Measurements from ENCODE around the gene SYN1. TPM values are rescaled to one million over a fixed set of nuclear protein-coding genes. Genes with fewer than 3 reads are reported as not detected.

SYN1 gene
- total RNA-seq, 1 donor from 2014 or later: 4.5 TPM

GRCh38 chrX:47586043-47586787 is 33.4 kb downstream of the SYN1 start:
- Mint-ChIP-seq H3K27me3 (ENCODE audit: low read depth) (no peaks in the 10 kb centered on the region), H3K27ac (ENCODE audit: unreplicated experiment) (no peak overlapping the region), H3K36me3 (ENCODE audit: low read depth) (peaks cover 4% of the 10 kb centered on the region), H3K4me3 (no peak overlapping the region), H3K4me1 (peaks cover 13% of the 10 kb centered on the region), H3K9me3 (peaks cover 2% of the 10 kb centered on the region)
- no peak for TF ChIP-seq CTCF (conservative IDR thresholded peaks at IDR 0.05)
- no peak for DNase-seq (ENCODE audit: low read depth, low spot score)

- Mint-ChIP-seq H3K4me1 (peaks cover 13% of the 10 kb centered on the region), H3K4me3 (no peak overlapping the region), H3K36me3 (ENCODE audit: low read depth) (peaks cover 4% of the 10 kb centered on the region), H3K9me3 (peaks cover 2% of the 10 kb centered on the region), H3K27ac (ENCODE audit: unreplicated experiment) (no peak overlapping the region), H3K27me3 (ENCODE audit: low read depth) (no peaks in the 10 kb centered on the region)
- no peak for TF ChIP-seq CTCF (conservative IDR thresholded peaks at IDR 0.05)
- no peak for DNase-seq (ENCODE audit: low read depth, low spot score)
Measured at GRCh38 chrX:47585273-47585672, 34.4 kb downstream of the SYN1 start.

GRCh38 chrX:47584714-47585113 is 34.9 kb downstream of the SYN1 start:
- Mint-ChIP-seq H3K36me3 (ENCODE audit: low read depth) (peaks cover 4% of the 10 kb centered on the region), H3K27ac (ENCODE audit: unreplicated experiment) (no peak overlapping the region), H3K4me3 (no peak overlapping the region), H3K9me3 (peaks cover 2% of the 10 kb centered on the region), H3K27me3 (ENCODE audit: low read depth) (no peaks in the 10 kb centered on the region), H3K4me1 (peaks cover 13% of the 10 kb centered on the region)
- no peak for TF ChIP-seq CTCF (conservative IDR thresholded peaks at IDR 0.05)
- no peak for DNase-seq (ENCODE audit: low read depth, low spot score)

DNA sequence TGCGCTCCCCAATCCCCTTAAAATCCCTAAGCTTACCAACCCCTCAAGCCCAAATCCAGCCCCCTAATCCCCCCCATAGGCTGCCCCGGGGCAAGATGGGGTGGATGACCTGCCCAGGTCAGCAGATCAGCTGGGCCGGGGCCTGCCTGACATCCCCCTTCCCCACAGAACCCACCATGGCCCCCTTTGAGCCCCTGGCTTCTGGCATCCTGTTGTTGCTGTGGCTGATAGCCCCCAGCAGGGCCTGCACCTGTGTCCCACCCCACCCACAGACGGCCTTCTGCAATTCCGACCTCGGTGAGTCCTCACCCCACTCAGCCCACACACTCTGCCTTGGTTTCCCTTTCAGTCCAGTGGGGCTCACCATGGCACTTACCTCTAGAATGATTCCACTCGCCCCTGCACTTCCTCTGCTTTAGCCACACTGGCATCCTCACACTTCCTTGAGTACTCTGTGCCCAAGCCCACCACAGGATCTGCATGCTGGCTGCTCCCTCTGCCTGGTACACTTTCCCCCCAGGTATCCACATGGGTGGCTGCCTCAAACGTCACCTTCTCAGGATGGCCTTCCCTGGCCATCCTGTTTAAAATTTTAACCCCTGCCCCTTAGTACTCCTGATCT is 36.3 kb downstream of the SYN1 start:
- TF ChIP-seq CTCF (conservative IDR thresholded peaks at IDR 0.05): no peak
- Mint-ChIP-seq H3K36me3 (ENCODE audit: low read depth) (peaks cover 4% of the 10 kb centered on the region), H3K4me1 (peaks cover 13% of the 10 kb centered on the region), H3K4me3 (peak overlapping the region; percentile 52), H3K9me3 (no peaks in the 10 kb centered on the region), H3K27me3 (ENCODE audit: low read depth) (no peaks in the 10 kb centered on the region), H3K27ac (ENCODE audit: unreplicated experiment) (peak overlapping the region; percentile 59)
- DNase-seq (ENCODE audit: low read depth, low spot score): no peak

DNA sequence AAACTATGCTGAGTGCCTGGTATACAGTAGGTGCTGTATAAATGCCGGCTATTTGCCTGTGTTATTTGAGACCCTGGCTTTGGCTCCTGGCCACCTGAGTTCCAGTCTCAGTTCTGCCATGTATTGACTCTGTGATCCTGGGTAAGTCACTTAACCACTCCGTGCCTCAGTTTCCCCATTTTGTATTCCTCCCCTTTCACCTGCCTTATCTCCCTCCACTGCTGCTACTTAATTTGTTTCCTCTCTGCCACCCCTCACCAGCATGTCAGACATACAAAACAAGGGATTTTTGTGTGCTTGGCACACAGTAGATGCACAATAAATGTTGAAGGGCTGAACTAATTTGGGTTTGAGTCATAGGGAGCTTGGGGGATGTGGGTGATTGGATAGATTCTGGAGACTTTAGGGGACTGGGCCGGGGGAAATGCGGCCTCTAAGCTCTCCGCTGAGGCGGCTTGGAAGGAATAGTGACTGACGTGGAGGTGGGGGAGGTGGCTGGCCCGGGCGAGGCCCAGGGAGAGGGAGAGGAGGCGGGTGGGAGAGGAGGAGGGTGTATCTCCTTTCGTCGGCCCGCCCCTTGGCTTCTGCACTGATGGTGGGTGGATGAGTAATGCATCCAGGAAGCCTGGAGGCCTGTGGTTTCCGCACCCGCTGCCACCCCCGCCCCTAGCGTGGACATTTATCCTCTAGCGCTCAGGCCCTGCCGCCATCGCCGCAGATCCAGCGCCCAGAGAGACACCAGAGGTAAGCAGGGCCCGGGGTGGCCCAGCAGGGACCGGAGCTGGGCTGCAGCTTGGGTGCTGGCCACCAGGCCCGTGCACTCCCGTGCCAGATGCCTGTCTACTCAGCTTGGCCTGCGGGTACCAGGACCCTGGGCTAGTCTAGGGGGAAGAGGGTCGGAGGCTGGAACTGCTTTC is 37.7 kb downstream of the SYN1 start, which contains the start of gene TIMP1:
TSS of gene TIMP1 (plus strand) at position 706 of the 917 bp plus-strand sequence. CDS start 980 bp downstream, outside the sequence.
- H3K36me3 Mint-ChIP-seq (ENCODE audit: low read depth): peaks cover 7% of the 10 kb centered on the region
- H3K4me1 Mint-ChIP-seq: peaks cover 19% of the 10 kb centered on the region
- TF ChIP-seq CTCF (conservative IDR thresholded peaks at IDR 0.05): no peak
- peak within 1 kb of the TSS; percentile 70 for H3K4me3 Mint-ChIP-seq
- DNase-seq (ENCODE audit: low read depth, low spot score): peak; percentile 52
- H3K27me3 Mint-ChIP-seq (ENCODE audit: low read depth): peaks cover 2% of the 10 kb centered on the region
- no peaks in the 10 kb centered on the region for H3K9me3 Mint-ChIP-seq
- peak within 1 kb of the TSS; percentile 21 for H3K27ac Mint-ChIP-seq (ENCODE audit: unreplicated experiment)
